ENCODE measurements around the gene TRIB2.

DNA sequence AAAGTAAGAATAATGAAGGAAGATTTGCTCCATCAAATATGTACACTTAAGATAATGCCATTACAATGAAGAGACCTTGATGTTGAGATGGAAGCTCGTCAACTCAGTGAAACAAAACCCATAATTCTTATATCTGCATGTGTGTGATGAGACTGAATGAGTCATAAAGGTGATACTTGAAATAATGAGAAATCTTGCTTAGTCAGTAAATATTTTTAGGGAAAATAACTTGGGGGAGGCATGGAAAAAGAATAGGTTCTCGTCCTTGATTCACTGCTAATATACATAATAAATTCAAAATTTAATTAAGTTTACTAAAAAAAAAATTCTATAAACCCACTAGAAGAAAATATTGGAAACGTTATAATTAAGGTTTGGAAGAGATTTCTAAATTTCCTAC, 75.2 kb downstream of the TRIB2 start:
- TF ChIP-seq YY1 (IDR thresholded peaks at IDR 0.05; ENCODE audit: insufficient read depth, insufficient read length), result no peak
- no peak for TF ChIP-seq ZNF274 (IDR thresholded peaks at IDR 0.05; ENCODE audit: low read depth, low read length)
- no peak for TF ChIP-seq SUZ12 (IDR thresholded peaks at IDR 0.05; ENCODE audit: extremely low read depth, insufficient read depth, insufficient read length)

All from NT2/D1 (cell line).